MM.1S (cell line): Measurements from ENCODE around the gene SLC4A8.

Experiments
- DNase-seq: peaks from one replicate; pipeline ENCODE4 v3.0.0-alpha.2; 2015
- H2AFZ ChIP-seq: fragments of 300-600 bp; sonication (generic); 2 replicates; pipeline ENCODE4 v1.6.0; 2016; ENCODE audit warnings: antibody characterized with exemption, low read length
- H3F3A ChIP-seq: fragments of 300-600 bp; sonication (generic); 2 replicates; pipeline ENCODE4 v1.6.1; 2016; ENCODE audit warnings: mild to moderate bottlenecking, antibody characterized with exemption, low read length, moderate library complexity, mixed read lengths; ENCODE audit not compliant: insufficient read depth
- H3K27ac ChIP-seq: fragments of 300-600 bp; sonication (generic); 2 replicates; pipeline ENCODE4 v1.5.1; 2016; ENCODE audit warnings: mild to moderate bottlenecking, low read length
- H3K27me3 ChIP-seq: fragments of 300-600 bp; sonication (generic); replicated peaks from 2 replicates; pipeline ENCODE4 v1.6.0; 2016; ENCODE audit warnings: low read length; ENCODE audit not compliant: insufficient read depth
- H3K36me3 ChIP-seq: fragments of 300-600 bp; sonication (generic); replicated peaks from 2 replicates; pipeline ENCODE4 v1.6.1; 2016; ENCODE audit warnings: mild to moderate bottlenecking, low read length, mixed read lengths; ENCODE audit not compliant: insufficient read depth
- H3K4me1 ChIP-seq: fragments of 300-600 bp; sonication (generic); 2 replicates; pipeline ENCODE4 v1.6.1; 2016; ENCODE audit warnings: low read length, mixed read lengths
- H3K4me2 ChIP-seq: fragments of 300-600 bp; sonication (generic); 2 replicates; pipeline ENCODE4 v1.6.0; 2016; ENCODE audit warnings: low read depth, low read length
- H3K4me3 ChIP-seq: fragments of 300-600 bp; sonication (generic); 2 replicates; pipeline ENCODE4 v1.5.1; 2016; ENCODE audit warnings: low read length, mixed read lengths
- H3K79me2 ChIP-seq: fragments of 300-600 bp; sonication (generic); 2 replicates; pipeline ENCODE4 v1.6.1; 2016; ENCODE audit warnings: mixed run types, low read length, mixed read lengths
- H3K9ac ChIP-seq: fragments of 300-600 bp; sonication (generic); 2 replicates; pipeline ENCODE4 v1.6.1; 2016; ENCODE audit warnings: low read length, mixed read lengths
- H3K9me2 ChIP-seq: fragments of 300-600 bp; sonication (generic); replicated peaks from 2 replicates; pipeline ENCODE4 v1.6.1; 2016; ENCODE audit warnings: mild to moderate bottlenecking, low read length, mixed read lengths; ENCODE audit not compliant: insufficient read depth
- H3K9me3 ChIP-seq: fragments of 300-600 bp; sonication (generic); replicated peaks from 2 replicates; pipeline ENCODE4 v1.6.1; 2016; ENCODE audit warnings: mild to moderate bottlenecking, low read length, mixed read lengths; ENCODE audit not compliant: insufficient read depth
- H4K20me1 ChIP-seq: fragments of 300-600 bp; sonication (generic); 2 replicates; pipeline ENCODE4 v1.6.1; 2016; ENCODE audit warnings: mild to moderate bottlenecking, low read length, moderate library complexity, mixed read lengths; ENCODE audit not compliant: insufficient read depth
- CTCF ChIP-seq: fragments of 300-600 bp; sonication (generic); IDR thresholded peaks from 2 replicates; pipeline ENCODE4 v1.5.1; 2016; ENCODE audit warnings: antibody characterized with exemption, low read length, mixed read lengths
- EZH2 ChIP-seq: fragments of 300-600 bp; sonication (generic); optimal IDR thresholded peaks from 2 replicates; pipeline ENCODE3; 2017; ENCODE audit warnings: low read depth, mild to moderate bottlenecking, antibody characterized with exemption, low read length, mixed read lengths
- EZH2phosphoT487 ChIP-seq: fragments of 300-600 bp; sonication (generic); IDR thresholded peaks from 2 replicates; pipeline ENCODE4 v1.6.1; 2018; ENCODE audit warnings: antibody characterized with exemption, low read length

Gene SLC4A8

GRCh38 chr12:51534216-51535074 lies 109.8 kb downstream of the SLC4A8 start:
- H3K27me3 ChIP-seq, result no peaks in the 10 kb centered on the region
- H3K4me1 ChIP-seq, result no peaks in the 10 kb centered on the region
- H3K27ac ChIP-seq, result no peak overlapping the region
- H3K4me2 ChIP-seq, result no peak overlapping the region
- no peaks in the 10 kb centered on the region for H3K79me2 ChIP-seq
- H3K9me2 ChIP-seq, result no peaks in the 10 kb centered on the region
- H4K20me1 ChIP-seq, result no peaks in the 10 kb centered on the region
- H3K4me3 ChIP-seq, result no peak overlapping the region
- no peaks in the 10 kb centered on the region for H3F3A ChIP-seq
- H2AFZ ChIP-seq, result no peak overlapping the region
- H3K9me3 ChIP-seq, result no peaks in the 10 kb centered on the region
- H3K36me3 ChIP-seq, result no peaks in the 10 kb centered on the region
- DNase-seq, result no peak
- TF ChIP-seq EZH2phosphoT487 (no peak), EZH2 (no peak), CTCF (no peak)
- H3K9ac ChIP-seq, result no peak overlapping the region

GRCh38 chr12:51536159-51536558 lies 111.5 kb downstream of the SLC4A8 start:
- H3K9ac ChIP-seq, result no peak overlapping the region
- no peak overlapping the region for H2AFZ ChIP-seq
- no peaks in the 10 kb centered on the region for H3F3A ChIP-seq
- no peaks in the 10 kb centered on the region for H3K9me2 ChIP-seq
- no peak overlapping the region for H3K4me3 ChIP-seq
- H3K27me3 ChIP-seq, result no peaks in the 10 kb centered on the region
- TF ChIP-seq EZH2, result no peak
- TF ChIP-seq EZH2phosphoT487, result no peak
- no peak for TF ChIP-seq CTCF
- H3K9me3 ChIP-seq, result no peaks in the 10 kb centered on the region
- no peaks in the 10 kb centered on the region for H3K4me1 ChIP-seq
- H3K79me2 ChIP-seq, result no peaks in the 10 kb centered on the region
- H4K20me1 ChIP-seq, result no peaks in the 10 kb centered on the region
- H3K4me2 ChIP-seq, result no peak overlapping the region
- DNase-seq, result no peak
- no peaks in the 10 kb centered on the region for H3K36me3 ChIP-seq
- H3K27ac ChIP-seq, result no peak overlapping the region

- Histone ChIP-seq H3K27me3 (no peaks in the 10 kb centered on the region), H3K27ac (no peak overlapping the region), H3K4me2 (no peak overlapping the region), H3K4me1 (no peaks in the 10 kb centered on the region), H3K79me2 (no peaks in the 10 kb centered on the region), H3K36me3 (no peaks in the 10 kb centered on the region), H2AFZ (no peak overlapping the region), H3K9me2 (no peaks in the 10 kb centered on the region), H3K4me3 (no peak overlapping the region), H4K20me1 (no peaks in the 10 kb centered on the region), H3K9ac (no peak overlapping the region), H3F3A (no peaks in the 10 kb centered on the region), H3K9me3 (no peaks in the 10 kb centered on the region)
- TF ChIP-seq EZH2phosphoT487 (no peak), CTCF (no peak), EZH2 (no peak)
- no peak for DNase-seq
Observed at GRCh38 chr12:51538149-51538548, 113.5 kb downstream of the SLC4A8 start.
